ENCODE data around the gene EEF2K. TPM values are rescaled to one million over a fixed set of nuclear protein-coding genes. Genes with fewer than 3 reads are reported as not detected.

EEF2K gene
- total and polyA plus RNA-seq, 2 of the 13 experiments (the other 11 are each of a cell fraction or from before 2014, with no cell fraction given) = 22.0 to 23.8 TPM

DNA sequence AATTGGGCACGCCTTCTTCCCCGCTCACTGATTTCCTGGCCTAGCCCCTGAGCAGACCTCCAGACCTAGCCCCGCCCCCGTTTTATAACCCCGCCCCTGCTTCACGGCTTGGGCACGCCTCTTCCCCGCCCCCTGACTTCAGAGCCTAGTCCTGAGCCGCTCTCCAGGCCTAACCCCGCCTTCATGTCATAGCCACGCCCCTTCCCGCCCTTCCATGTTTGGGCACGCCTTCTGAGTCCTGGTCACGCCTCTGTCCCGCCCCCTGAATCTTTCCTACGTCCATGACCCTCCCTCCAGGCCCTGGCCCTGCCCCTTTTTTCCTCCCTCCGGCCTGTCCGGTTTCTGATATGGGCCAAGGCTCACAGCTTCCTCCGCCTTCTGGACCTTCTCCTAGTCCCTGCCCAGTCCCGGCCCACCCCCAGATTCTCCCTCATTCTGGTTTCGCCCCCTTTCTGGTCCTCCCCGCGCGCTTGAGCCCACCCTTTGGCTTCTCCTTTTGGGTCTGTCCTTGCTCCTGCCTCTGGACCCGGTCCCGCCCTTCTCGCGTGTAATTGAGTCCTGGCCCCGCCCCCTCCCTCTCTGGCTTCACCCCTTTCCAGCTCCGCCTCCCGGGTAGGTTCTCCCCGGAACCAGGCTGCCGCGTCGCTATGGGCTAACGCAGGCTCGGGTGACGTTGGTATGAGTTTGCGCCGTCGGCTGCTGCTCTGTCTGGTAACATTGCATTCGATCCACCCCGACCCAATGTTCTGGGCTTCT, 15.1 kb upstream of the EEF2K start (continued):
- TF ChIP-seq, protein P1, sequence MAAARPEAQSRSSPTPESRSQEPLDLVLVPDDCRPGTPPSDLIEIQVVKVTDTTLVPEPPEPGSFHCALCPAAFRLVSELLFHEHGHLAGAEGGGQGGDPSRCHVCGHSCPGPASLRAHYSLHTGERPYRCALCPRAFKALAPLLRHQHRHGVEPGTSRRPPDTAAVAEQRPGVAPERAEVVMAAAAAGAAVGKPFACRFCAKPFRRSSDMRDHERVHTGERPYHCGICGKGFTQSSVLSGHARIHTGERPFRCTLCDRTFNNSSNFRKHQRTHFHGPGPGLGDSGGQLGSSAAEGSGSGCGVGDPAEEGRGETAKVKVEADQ (CRISPR knock-in tag; IDR thresholded peaks at IDR 0.05; ENCODE audit: borderline replicate concordance) = no peak

DNA sequence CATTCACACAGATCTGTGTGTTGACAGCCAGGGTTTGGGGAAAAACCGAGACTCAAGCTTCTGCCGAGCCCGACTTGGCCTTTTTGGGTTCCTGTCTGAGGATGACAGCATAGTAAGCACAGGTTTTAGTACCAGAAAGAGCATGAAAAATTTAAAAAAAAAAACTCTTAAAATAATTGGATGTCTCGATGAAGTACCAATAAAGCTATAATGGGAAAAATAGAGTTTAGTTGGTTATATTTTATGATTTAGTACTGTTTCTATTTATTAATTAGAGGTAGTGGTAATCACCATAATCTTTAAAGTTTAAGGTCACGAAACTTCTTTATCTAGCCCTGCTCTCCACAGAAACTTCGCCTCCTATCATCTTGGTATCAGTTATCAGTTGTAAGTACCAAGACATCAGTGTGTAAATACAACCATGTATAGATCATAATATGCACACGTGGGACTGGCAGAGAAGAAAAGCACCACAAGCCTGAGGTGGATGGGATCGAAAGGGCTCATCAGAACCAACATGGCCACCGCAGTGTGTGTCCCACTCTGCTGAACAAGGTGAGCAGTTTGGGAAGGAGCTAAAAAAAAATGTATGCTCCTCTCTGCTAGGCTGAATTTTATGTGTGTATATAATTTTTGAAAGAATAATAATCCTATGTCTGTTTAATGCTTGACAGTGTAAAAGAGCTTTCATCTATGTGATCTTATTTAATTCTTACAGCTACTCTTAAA, 14.4 kb upstream of the EEF2K start:
- FAIRE-seq (peak; percentile 23), ATAC-seq (no peak), DNase-seq (ENCODE audit: low spot score) (peak; percentile 70)
- Histone ChIP-seq H3K4me3 (replicated peaks in 1 of 3; ENCODE audit: insufficient read depth in 1 of 3, low read depth in 2 of 3, low read length in 3 of 3) (peak overlapping the region; percentile 72 to 87 (median 72)), H2AFZ (ENCODE audit: low read length) (no peak overlapping the region), H3K79me2 (ENCODE audit: insufficient read depth, low read length) (no peaks in the 10 kb centered on the region), H3K27ac (ENCODE audit: extremely low read length, insufficient read depth, low read length) (peak overlapping the region; percentile 94), H3K9me3 (ENCODE audit: low read length) (no peaks in the 10 kb centered on the region), H3K9ac (ENCODE audit: insufficient read depth, low read depth, low read length) (peak overlapping the region; percentile 89), H4K20me1 (ENCODE audit: insufficient read depth, low read length) (no peaks in the 10 kb centered on the region), H3K4me1 (ENCODE audit: insufficient read depth, low read length) (peaks cover 68% of the 10 kb centered on the region), H3K36me3 (replicated peaks in 1 of 2; ENCODE audit: control insufficient read depth in 1 of 2, insufficient read depth in 2 of 2, low read length in 2 of 2) (no peaks in the 10 kb centered on the region; a peak in 1 of 5 replicates), H3K4me2 (ENCODE audit: low read depth, low read length) (peak overlapping the region; percentile 99), H3K27me3 (ENCODE audit: control insufficient read depth in 1 of 2, insufficient read depth in 2 of 2, low read length in 2 of 2) (no peaks in the 10 kb centered on the region; a peak in 2 of 5 replicates)
- BruUV-seq (replicated peaks) = TSS peak; percentile 92
- ChIA-PET POLR2A (interaction anchor here (0.6 to 7.3 kb wide), 21 partner anchors 9 to 941 kb away, joined by 3 to 78 read pairs (median 4); partner anchors contain the start of genes EEF2K, MOSMO, POLR3E and UQCRC2), CTCF (ENCODE audit: low intra/inter-chr PET ratio, low total read pairs) (interaction anchor here (1.0 kb wide), 1 partner anchor 105 kb away, joined by 3 read pairs; no protein-coding TSS in a partner anchor)
- 1% methylated on average over 9 of the region's 9 CpGs for WGBS (ENCODE audit: low lambda C conversion rate)
- intact Hi-C loops (cut with micrococcal nuclease; ENCODE audit: unreplicated experiment) (no loop called here), in situ Hi-C loops (cut with HindIII; ENCODE audit: extremely low pct_ligation_motif_present, low pct_unique_long_range_greater_than_20kb) (no loop called here)
- TF ChIP-seq ZNF761 (CRISPR knock-in tag; conservative IDR thresholded peaks at IDR 0.05) (no peak), ZNF180 (CRISPR knock-in tag; IDR thresholded peaks at IDR 0.05; ENCODE audit: borderline replicate concordance, low read depth) (no peak), GLI4 (CRISPR knock-in tag; IDR thresholded peaks at IDR 0.05; ENCODE audit: borderline replicate concordance) (no peak), POLR2AphosphoS2 (IDR thresholded peaks at IDR 0.05; ENCODE audit: low read depth, low read length) (no peak), ZNF644 (CRISPR knock-in tag; IDR thresholded peaks at IDR 0.05; ENCODE audit: low read depth) (no peak), MED8 (CRISPR knock-in tag; IDR thresholded peaks at IDR 0.05; ENCODE audit: insufficient replicate concordance) (no peak), RFX5 (IDR thresholded peaks at IDR 0.05; ENCODE audit: low read depth, low read length) (no peak), CHD4 (IDR thresholded peaks at IDR 0.05; ENCODE audit: borderline replicate concordance, low read length) (peak; percentile 96; the same call in 1 of the 2 replicates)
- TF ChIP-seq, protein P2, sequence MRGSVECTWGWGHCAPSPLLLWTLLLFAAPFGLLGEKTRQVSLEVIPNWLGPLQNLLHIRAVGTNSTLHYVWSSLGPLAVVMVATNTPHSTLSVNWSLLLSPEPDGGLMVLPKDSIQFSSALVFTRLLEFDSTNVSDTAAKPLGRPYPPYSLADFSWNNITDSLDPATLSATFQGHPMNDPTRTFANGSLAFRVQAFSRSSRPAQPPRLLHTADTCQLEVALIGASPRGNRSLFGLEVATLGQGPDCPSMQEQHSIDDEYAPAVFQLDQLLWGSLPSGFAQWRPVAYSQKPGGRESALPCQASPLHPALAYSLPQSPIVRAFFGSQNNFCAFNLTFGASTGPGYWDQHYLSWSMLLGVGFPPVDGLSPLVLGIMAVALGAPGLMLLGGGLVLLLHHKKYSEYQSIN (CRISPR knock-in tag; IDR thresholded peaks at IDR 0.05; ENCODE audit: borderline replicate concordance) = no peak
- TF ChIP-seq, protein P3, sequence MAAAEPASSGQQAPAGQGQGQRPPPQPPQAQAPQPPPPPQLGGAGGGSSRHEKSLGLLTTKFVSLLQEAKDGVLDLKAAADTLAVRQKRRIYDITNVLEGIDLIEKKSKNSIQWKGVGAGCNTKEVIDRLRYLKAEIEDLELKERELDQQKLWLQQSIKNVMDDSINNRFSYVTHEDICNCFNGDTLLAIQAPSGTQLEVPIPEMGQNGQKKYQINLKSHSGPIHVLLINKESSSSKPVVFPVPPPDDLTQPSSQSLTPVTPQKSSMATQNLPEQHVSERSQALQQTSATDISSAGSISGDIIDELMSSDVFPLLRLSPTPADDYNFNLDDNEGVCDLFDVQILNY (CRISPR knock-in tag; conservative IDR thresholded peaks at IDR 0.05) = no peak
- TF ChIP-seq, protein P4, sequence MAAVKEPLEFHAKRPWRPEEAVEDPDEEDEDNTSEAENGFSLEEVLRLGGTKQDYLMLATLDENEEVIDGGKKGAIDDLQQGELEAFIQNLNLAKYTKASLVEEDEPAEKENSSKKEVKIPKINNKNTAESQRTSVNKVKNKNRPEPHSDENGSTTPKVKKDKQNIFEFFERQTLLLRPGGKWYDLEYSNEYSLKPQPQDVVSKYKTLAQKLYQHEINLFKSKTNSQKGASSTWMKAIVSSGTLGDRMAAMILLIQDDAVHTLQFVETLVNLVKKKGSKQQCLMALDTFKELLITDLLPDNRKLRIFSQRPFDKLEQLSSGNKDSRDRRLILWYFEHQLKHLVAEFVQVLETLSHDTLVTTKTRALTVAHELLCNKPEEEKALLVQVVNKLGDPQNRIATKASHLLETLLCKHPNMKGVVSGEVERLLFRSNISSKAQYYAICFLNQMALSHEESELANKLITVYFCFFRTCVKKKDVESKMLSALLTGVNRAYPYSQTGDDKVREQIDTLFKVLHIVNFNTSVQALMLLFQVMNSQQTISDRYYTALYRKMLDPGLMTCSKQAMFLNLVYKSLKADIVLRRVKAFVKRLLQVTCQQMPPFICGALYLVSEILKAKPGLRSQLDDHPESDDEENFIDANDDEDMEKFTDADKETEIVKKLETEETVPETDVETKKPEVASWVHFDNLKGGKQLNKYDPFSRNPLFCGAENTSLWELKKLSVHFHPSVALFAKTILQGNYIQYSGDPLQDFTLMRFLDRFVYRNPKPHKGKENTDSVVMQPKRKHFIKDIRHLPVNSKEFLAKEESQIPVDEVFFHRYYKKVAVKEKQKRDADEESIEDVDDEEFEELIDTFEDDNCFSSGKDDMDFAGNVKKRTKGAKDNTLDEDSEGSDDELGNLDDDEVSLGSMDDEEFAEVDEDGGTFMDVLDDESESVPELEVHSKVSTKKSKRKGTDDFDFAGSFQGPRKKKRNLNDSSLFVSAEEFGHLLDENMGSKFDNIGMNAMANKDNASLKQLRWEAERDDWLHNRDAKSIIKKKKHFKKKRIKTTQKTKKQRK (IDR thresholded peaks at IDR 0.05; ENCODE audit: low read length) = no peak

Data from HepG2 (cell line).